ENCODE measurements around the gene PPP6R3. TPM values are rescaled to one million over a fixed set of nuclear protein-coding genes. Genes with fewer than 3 reads are reported as not detected.

The PPP6R3 gene
- total RNA-seq, 1 experiment from 2014 or later, result 138 TPM

- Histone ChIP-seq H3K56ac (ENCODE audit: insufficient read length, low read depth, low read length) (no peak overlapping the region), H3K27me3 (ENCODE audit: insufficient read depth, low read length) (no peaks in the 10 kb centered on the region), H3K4ac (ENCODE audit: low read depth, low read length) (no peak overlapping the region), H4K91ac (ENCODE audit: insufficient read length, low read depth, low read length) (no peak overlapping the region), H2BK120ac (ENCODE audit: low read depth, low read length, poor library complexity, severe bottlenecking) (no peak overlapping the region), H2AFZ (ENCODE audit: low read length) (no peak overlapping the region), H3K79me2 (ENCODE audit: insufficient read depth, low read length) (peaks cover 40% of the 10 kb centered on the region), H3K18ac (ENCODE audit: insufficient read length, low read depth, low read length) (no peak overlapping the region), H3K23me2 (ENCODE audit: insufficient read length, low read depth, low read length, poor library complexity, severe bottlenecking) (no peaks in the 10 kb centered on the region), H3K4me1 (ENCODE audit: insufficient read depth, low read length) (no peaks in the 10 kb centered on the region), H3K14ac (ENCODE audit: insufficient read depth, low read length) (no peak overlapping the region), H2BK20ac (ENCODE audit: low read depth, low read length, poor library complexity, severe bottlenecking) (no peak overlapping the region), H2AK5ac (ENCODE audit: insufficient read length, low read length) (no peak overlapping the region), H3T11ph (ENCODE audit: low read length) (no peak overlapping the region), H3K9me3 (ENCODE audit: control insufficient read depth, low read depth, low read length) (no peaks in the 10 kb centered on the region), H3K23ac (ENCODE audit: insufficient read length, low read depth, low read length) (no peak overlapping the region), H2BK5ac (ENCODE audit: insufficient read length, low read length) (no peak overlapping the region), H4K5ac (ENCODE audit: insufficient read length, low read depth, low read length) (no peak overlapping the region), H3K4me2 (ENCODE audit: insufficient read depth, insufficient read length, low read length) (no peak overlapping the region), H2BK15ac (ENCODE audit: low read depth, low read length) (no peak overlapping the region), H3K9ac (ENCODE audit: extremely low read depth, insufficient read length, low read length) (no peak overlapping the region), H3K79me1 (ENCODE audit: insufficient read depth, low read depth, low read length, poor library complexity, severe bottlenecking) (peaks cover 14% of the 10 kb centered on the region), H4K20me1 (ENCODE audit: control insufficient read depth, insufficient read depth, insufficient read length) (peaks cover 3% of the 10 kb centered on the region), H3K27ac (ENCODE audit: insufficient read length, low read depth, low read length) (no peak overlapping the region), H4K8ac (replicated peaks; ENCODE audit: insufficient read length, low read depth, low read length) (no peak overlapping the region), H2BK12ac (ENCODE audit: insufficient read length, low read depth, low read length) (no peak overlapping the region)
- no peak for DNase-seq
- H3K27ac Mint-ChIP-seq, result peak overlapping the region in 1 of 3 experiments; percentile 80; a peak in 2 of 7 replicates
- no CpG with 5 or more reads among the region's 4 CpGs for WGBS (ENCODE audit: extremely low coverage, insufficient read length, low lambda C conversion rate)
- H3K36me3 Mint-ChIP-seq (ENCODE audit: insufficient read depth in 1 of 3, low read depth in 3 of 3), result peaks cover 2 to 20% (median 19%) of the 10 kb centered on the region in 3 experiments; a peak in 5 of 7 replicates
- no peaks in the 10 kb centered on the region for H3K9me3 Mint-ChIP-seq
- H3K27me3 Mint-ChIP-seq (ENCODE audit: low read depth), result no peaks in the 10 kb centered on the region
- TF ChIP-seq CTCF (conservative IDR thresholded peaks at IDR 0.05), result no peak
- H3K4me1 Mint-ChIP-seq, result peaks cover 28 to 29% of the 10 kb centered on the region in 2 experiments
- no peak overlapping the region for H3K4me3 Mint-ChIP-seq
Observed at GRCh38 chr11:68509066-68509465, 48.5 kb downstream of the PPP6R3 start.

All from H9 (cell line).